AG04449 (cell line): ENCODE results near the gene BRD3OS.

Experiments used
- CTCF ChIA-PET: fragments of 350-600 bp; formaldehyde crosslinking; extraction: SDS; loops from one replicate; lab custom pipeline; 2021; ENCODE audit warnings: antibody characterized with exemption; lab: Yijun Ruan, JAX
- POLR2A ChIA-PET: fragments of 400-600, 350-600 bp; formaldehyde crosslinking; extraction: SDS; loops from one replicate; lab custom pipeline; 2020; ENCODE audit warnings: antibody characterized with exemption, inconsistent platforms; lab: Yijun Ruan, JAX
- DNase-seq: peaks from one replicate; pipeline ENCODE4 v3.0.0-alpha.2; 2010; ENCODE audit warnings: low read depth, low spot score
- H3K4me3 ChIP-seq: 2 replicates; pipeline ENCODE4 v1.5.1; 2011; ENCODE audit warnings: low read depth, mild to moderate bottlenecking, control low read depth, low read length
- TF ChIP-seq, protein P1 (sequence below): IDR thresholded peaks from one replicate; pipeline ENCODE4 v1.5.1; 2011; ENCODE audit warnings: mild to moderate bottlenecking, moderate library complexity, low read length, control low read depth, inconsistent platforms; ENCODE audit not compliant: insufficient read depth; ENCODE audit errors: missing control alignments

The BRD3OS gene

DNA sequence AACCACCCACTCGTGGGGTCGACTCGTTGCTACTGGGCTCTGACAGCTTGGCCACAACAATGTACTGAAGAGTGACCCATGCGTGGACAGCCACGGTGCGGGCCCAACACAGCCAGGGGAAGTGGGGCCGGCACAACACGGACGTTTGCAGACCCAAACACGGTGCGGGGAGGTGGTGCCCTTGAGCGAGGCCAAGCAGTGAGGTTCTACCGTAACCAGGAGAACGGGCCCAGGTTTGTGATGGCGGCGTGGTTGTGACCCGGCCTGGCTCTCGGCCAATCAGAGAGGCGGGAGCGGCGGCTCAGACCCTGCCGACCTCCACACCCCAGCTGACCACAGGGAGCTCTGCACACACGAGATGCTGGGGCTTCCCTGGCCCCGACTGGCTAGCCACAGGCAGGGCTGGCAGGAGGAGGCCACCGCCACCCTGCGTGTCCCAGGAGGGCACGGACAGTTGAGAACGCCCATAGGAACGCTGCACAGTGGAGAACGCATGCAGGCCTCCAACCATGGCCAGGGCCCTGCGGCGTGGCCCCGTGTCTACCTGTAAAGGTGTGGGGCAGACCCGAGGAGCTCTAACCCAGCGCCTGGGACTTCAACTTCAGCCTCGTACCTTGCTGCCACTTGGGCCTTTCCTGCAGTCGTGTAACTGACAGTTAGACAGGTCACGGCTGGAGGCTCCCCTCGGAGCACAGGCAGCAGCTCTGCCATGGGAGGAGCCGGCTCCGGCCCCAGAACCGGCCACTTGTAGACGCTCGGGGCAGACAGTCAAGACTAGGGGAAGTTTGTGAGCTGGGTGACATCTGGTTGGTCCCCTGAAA is 28.9 kb downstream of the BRD3OS start:
- TF ChIP-seq, protein P1, sequence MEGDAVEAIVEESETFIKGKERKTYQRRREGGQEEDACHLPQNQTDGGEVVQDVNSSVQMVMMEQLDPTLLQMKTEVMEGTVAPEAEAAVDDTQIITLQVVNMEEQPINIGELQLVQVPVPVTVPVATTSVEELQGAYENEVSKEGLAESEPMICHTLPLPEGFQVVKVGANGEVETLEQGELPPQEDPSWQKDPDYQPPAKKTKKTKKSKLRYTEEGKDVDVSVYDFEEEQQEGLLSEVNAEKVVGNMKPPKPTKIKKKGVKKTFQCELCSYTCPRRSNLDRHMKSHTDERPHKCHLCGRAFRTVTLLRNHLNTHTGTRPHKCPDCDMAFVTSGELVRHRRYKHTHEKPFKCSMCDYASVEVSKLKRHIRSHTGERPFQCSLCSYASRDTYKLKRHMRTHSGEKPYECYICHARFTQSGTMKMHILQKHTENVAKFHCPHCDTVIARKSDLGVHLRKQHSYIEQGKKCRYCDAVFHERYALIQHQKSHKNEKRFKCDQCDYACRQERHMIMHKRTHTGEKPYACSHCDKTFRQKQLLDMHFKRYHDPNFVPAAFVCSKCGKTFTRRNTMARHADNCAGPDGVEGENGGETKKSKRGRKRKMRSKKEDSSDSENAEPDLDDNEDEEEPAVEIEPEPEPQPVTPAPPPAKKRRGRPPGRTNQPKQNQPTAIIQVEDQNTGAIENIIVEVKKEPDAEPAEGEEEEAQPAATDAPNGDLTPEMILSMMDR: no peak
- POLR2A ChIA-PET: no interaction called here
- H3K4me3 ChIP-seq: no peak overlapping the region
- CTCF ChIA-PET: interaction anchor here (1.1 kb wide), 1 partner anchor 9 kb away, joined by 3 read pairs; no protein-coding TSS in a partner anchor
- DNase-seq: no peak

DNA sequence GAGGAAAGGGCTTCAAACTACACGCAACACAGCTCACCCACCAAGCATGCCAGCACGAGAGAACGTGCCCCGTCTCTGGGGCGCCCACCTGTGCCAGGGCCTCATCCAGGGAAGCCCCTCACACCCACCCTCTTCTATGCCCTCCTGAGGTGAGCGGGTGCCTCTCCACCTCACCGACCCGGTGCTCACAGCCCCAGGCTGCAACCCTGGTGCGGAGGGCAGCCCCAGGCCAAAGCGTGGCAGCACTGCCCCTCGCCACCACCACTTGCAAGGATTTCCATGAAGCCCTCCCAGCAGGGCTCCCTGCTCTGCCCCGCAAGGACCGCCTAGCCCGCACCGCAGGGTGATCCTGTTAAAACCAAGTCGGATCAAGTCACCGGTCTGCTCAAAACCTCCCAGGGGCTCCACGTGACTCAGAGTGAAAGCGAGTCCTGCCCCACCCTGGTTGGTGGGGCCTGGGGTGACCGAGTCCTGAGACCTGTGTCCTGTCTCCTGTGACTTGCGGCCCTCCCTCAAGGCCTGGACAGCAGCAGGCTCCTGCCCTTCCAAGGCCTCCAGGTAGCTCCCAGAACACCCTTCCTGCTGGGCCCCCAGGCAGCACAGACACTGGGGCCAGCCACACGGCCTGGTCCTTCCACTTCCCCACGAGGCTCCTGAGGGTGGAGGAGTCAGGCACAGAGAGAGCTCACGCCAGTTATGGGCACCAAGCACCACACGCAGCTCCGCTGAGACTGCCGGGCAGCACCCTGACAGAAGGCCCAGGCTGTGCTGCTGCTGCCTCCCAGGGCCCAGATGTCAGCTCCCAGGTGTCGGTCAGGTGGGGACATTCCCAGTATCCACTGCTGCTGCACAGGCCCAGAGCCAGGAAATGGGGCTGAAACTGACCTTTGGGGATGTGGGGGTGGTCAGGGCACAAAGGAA is 29.9 kb downstream of the BRD3OS start:
- POLR2A ChIA-PET: no interaction called here
- TF ChIP-seq, protein P1: no peak
- CTCF ChIA-PET: interaction anchor here (1.1 to 1.7 kb wide), 2 partner anchors 8 to 10 kb away, joined by 5 read pairs; no protein-coding TSS in a partner anchor
- DNase-seq: no peak
- no peak overlapping the region for H3K4me3 ChIP-seq

DNA sequence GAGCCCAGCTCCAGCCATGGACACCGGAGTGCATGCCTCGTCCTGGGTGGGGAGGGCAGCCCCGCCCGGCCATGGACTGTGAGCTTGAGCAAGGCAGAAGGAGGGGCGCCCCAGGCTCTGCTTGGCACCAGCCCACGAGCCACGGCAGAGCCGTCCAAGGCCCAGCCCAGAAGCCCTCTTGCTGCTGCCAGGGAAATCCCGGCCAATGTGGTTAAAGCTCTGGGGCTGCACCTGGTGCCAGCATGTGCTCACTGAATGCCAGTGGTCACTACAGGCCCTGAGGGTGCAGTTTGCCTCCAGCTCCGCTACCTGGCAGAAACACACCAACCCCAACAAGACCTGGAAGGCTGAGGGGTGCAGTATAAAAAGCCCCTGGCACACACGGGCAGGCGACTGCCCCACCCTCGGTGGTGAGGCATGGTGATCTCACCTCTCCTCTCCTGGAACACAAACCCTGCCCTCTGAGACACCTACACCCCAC is 30.7 kb downstream of the BRD3OS start:
- ChIA-PET POLR2A (no interaction called here), CTCF (interaction anchor here (1.1 to 1.7 kb wide), 2 partner anchors 9 kb away, joined by 5 read pairs; no protein-coding TSS in a partner anchor)

DNA sequence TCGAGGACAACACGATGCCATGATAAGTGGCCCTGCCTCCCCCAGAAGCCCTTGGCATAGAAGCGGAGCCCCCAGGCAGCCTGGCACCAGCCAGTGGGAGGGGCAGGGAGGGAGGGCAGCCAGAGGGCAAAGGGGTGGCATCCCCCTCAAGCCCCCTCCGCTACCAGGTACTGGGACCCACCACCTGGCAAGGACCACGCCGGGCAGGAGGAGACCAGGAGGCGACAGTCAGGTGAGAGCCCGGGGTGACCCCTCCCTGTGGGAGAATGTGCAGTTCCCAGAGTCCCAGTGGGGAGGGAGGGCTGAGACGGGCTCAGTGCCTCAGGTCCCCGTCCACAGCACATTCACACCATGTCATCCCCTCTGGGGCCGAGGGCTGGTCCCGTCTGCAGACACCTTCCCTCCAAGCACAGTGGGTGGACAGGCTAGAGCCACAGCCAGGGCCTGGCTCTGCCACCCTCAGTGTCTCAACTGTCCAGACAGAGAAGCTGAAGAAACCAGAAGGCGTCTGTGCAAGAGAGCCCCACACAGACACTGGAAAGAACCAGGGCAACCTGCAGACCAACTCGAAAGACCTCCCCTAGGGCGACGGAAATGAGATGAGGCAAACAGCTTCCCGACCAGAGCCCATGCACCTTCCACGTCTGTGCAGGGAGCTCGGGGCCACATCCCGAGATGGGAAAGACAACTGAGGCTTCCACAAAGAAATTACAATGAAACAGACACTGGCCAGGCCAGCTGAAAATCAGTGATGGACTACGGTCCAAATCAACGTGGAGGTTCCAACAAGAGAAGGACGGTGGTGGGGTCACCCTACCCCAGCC is 31.4 kb downstream of the BRD3OS start:
- TF ChIP-seq, protein P1: no peak
- ChIA-PET POLR2A (no interaction called here), CTCF (interaction anchor here (1.7 kb wide), 1 partner anchor 10 kb away, joined by 5 read pairs; no protein-coding TSS in a partner anchor)
- no peak overlapping the region for H3K4me3 ChIP-seq
- no peak for DNase-seq

More for the DNA sequence above, 30.7 kb downstream of the BRD3OS start:
- DNase-seq: peak; percentile 40
- TF ChIP-seq, protein P1: no peak
- H3K4me3 ChIP-seq: no peak overlapping the region

DNA sequence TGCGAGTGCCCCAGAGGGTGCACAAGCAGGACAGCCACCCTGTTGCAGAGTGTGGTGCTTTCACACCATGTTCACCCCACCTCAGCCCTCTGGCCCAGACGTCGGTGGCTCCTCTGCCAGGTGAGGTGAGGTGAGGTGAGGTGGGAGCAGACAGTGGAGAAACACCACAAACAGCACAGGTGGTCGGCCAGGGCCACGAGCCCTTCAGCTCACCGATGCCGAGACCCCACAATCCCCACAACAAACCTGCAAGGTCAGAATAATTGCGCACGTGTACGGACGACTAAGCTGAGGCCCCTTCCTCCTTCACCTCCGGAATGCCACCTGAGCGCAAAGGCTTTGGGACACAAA is 32.0 kb downstream of the BRD3OS start:
- TF ChIP-seq, protein P1: no peak
- H3K4me3 ChIP-seq: no peak overlapping the region
- CTCF ChIA-PET: no interaction called here
- POLR2A ChIA-PET: no interaction called here
- no peak for DNase-seq
